GM12872 (cell line): ENCODE results near the gene CBFA2T2.

ENCODE experiments used
- TF ChIP-seq, protein P1 (sequence below): IDR thresholded peaks from 3 replicates; pipeline ENCODE4 v1.5.1; 2011; ENCODE audit warnings: low read depth, mild to moderate bottlenecking, low read length, moderate library complexity; ENCODE audit not compliant: insufficient read depth

CBFA2T2 gene

DNA sequence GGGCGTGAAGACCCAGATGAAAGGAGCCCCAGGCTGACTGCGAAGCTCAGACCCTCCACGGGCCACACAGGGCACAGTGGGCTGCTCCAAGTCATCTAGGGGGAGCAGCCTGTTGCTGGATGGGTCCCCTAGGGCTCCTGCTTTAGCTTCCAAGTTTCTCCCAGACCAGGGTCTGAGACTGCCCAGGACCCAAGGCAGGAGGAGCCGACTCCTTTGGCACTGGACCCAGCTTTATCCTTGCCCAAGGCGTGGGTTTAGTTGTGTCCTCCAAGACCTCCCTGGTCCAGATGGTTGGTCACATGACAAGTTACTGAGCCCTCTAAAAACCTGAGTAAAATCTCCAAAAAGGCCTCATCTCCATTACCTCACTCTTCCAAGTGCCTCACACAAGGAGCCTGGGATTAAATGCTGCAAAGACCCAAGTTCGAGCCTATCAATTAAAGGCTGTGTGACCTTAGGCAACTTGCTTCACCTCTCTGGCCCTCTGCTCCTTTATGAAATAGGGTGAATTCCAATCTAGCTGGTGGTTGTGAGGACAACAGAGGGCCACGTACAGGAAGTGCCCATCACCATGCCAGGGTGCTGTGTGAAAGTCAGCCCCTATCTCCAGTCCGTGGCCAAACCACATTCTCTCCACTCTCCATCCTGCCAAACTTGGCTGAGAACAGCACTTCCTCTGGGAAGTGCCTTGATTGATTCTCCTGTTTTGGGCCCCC, 181.8 kb downstream of the CBFA2T2 start:
- TF ChIP-seq, protein P1, sequence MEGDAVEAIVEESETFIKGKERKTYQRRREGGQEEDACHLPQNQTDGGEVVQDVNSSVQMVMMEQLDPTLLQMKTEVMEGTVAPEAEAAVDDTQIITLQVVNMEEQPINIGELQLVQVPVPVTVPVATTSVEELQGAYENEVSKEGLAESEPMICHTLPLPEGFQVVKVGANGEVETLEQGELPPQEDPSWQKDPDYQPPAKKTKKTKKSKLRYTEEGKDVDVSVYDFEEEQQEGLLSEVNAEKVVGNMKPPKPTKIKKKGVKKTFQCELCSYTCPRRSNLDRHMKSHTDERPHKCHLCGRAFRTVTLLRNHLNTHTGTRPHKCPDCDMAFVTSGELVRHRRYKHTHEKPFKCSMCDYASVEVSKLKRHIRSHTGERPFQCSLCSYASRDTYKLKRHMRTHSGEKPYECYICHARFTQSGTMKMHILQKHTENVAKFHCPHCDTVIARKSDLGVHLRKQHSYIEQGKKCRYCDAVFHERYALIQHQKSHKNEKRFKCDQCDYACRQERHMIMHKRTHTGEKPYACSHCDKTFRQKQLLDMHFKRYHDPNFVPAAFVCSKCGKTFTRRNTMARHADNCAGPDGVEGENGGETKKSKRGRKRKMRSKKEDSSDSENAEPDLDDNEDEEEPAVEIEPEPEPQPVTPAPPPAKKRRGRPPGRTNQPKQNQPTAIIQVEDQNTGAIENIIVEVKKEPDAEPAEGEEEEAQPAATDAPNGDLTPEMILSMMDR: no peak

DNA sequence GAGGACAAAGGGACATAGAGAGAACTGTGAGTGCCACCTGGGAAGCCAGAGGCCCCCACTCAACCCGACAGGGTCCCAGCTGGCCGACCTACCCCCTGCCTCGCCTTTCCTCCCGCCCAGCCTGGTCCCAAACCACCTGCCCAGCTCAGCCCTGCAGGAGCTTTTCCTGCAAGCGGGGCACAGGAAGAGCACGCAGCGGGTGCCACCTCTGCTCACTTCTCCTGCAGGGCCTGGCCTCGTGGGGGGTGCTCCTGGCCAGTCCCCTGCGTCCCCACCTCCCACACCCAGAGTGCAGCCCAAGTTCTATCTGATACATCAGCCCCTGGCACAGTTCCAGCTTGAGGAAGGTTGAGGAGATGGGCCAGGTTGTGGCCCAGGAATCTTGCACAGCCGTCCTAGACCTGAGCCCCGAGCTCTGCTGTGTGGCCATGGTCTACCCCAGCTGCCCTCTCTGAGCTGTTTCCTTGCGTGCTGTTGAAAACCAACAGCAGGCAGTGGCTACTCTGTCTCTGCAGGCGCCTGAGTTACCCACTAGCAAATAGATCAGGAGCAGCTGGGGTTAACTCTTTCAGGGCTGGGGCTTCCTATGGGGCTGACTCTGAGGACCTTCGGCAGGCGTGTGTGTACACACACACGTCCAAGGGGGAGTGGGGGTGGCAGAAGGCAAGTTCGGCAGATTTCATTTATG, 182.7 kb downstream of the CBFA2T2 start:
- TF ChIP-seq, protein P1: no peak

DNA sequence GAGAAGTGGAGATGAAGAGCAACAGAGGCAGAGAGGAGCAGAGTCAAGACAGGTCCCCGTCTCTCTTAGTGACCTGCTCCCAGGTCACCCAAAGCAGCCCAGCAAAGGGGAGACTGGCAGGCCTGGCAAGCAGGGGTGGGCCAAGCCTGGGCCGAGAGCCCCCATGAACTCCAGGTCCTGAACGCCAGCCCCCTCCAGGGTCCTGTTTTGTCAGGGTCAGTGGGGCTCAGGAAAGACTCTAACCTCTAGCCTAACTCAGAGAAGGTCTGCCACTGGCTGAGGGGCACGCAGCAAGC, 183.2 kb downstream of the CBFA2T2 start:
- TF ChIP-seq, protein P1: no peak

DNA sequence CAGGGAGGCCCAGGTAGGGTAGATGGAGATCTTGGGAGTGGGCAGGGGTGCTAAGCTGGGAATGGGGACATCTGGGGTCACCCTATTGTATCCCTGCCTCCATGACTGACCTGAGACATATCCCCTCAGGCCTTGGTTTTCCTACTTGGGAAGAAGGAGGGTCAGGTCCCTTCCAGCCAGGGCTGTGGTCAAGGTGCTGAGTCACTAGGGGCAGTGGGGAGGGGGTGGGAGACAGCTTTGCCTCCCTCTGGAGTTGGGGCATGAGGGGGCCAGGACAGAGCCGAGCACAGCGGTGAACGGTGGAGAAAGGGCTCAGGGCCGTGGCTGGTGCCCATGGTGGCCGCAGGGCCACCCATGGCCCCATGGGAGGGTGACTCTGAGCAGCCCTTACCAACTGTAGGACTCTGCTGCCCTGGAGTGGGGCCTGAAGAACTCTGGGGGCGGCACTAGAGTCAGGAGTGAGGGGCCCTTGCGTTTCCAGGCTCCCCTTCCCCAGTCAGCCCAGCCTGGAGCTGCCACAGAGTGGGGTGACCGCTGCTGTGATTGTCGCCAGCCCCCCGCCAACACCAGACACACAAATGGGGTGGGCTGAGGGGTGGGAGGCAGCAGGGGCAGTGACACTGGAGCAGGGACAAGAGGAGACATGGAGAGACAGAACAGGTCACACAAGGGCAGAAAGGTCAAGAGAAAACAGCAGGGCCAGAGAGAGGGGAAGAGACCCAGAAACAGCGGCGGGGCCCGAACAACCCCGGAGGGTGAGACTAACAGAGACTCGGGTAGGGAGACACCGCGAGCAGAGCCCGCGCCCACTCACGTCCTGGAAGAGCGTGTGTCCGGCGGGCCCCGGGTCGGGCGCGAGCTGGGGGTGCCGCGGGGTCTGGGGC, 183.8 kb downstream of the CBFA2T2 start:
- TF ChIP-seq, protein P1: no peak

DNA sequence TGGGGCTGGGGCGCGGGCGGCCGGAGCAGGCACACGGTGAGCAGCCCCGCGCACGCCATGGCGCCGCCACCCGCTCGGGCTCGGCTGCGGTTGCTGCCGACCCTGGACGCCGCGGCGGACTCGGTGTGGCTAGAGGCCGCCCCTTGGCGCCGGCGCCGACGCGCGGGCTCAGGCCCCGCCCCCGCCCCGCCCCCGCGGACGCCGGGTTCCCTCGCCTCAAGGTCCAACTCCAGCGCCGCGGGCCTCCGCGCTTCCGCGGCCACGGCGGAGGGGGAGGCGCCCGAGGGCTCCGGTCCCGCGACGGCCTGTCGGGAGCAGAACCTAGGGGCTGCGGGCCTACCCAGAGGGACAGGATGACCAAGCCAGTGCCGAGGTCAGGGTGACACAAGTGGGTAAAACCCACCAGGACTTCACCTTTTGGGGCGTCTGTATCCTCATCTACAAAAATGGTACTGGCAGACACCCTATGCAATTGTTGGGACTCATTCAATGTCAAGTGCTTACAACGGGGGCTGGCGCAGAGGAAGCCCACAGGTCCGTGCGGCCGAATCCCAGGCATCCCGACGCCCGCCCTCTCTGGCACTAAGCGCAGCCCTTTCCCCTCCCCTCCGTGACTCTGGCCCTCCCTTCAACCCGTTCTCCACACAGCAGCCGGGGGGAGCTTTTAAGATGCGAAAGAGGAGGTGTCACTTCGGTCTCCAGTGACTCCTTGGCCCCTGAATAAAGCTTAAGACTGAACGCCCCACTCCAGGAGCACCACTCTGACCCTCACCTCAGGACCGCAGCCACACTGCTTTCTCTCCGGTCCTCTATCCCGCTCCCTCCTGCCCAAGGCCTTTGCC, 184.6 kb downstream of the CBFA2T2 start, which contains the start of gene NECAB3:
Gene NECAB3 (minus strand): TSS at position 135 of the 842 bp plus-strand sequence. CDS start 76 bp downstream, at position 59.
- TF ChIP-seq, protein P1: no peak

DNA sequence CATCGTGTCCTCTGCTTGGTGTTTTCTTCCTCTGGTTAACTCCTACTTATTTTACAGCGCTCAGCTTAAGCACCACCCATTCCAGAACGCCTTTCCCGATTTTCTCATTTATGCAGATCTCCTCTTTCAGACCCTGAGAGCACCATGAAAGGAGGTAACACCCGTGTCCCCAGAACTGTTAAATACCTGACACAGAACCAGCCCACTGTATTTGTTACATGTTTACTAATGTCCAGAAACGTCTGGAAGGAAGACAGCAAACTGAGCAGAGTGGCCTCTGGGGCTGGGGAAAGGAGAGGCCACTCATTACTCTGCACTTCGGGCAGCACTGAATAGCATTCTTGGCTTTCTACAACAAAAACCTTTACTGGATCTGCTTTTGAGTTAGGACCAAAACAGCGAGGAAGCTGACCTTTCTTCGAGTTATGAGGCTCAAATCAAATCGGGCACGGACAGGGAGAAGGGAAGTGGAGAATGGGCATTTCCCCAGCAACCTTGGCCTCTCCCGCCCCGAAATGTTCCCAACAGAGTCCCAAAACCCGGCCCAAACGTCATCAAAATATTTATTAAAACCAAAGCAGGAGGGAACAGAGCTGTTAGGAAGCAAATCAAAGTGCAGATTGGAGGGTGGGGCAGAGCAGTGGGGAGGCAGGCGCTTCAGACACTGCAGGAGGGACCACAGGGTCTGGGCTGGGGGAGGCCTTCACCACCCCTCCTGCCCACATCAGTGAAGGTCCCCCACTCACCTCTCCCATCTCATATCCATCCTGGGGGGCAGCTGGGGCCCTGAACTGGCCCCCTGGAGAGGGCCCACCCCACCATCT, 185.5 kb downstream of the CBFA2T2 start:
- TF ChIP-seq, protein P1: no peak
